H1 (cell line): ENCODE results near the gene DVL1. TPM values are rescaled to one million over a fixed set of nuclear protein-coding genes. Genes with fewer than 3 reads are reported as not detected.

Source experiments
- ATF3 ChIP-seq: IDR thresholded peaks from 2 replicates; pipeline ENCODE4 v1.6.1; 2011; ENCODE audit warnings: low read depth, mild to moderate bottlenecking, low read length; ENCODE audit not compliant: insufficient read depth
- CTCF ChIP-seq, 3 experiments: IDR thresholded peaks; 1 replicate in 2 of 3; 2 replicates in 1 of 3; pipeline versions ENCODE4 v1.5.1 to v1.6.1; 2011; ENCODE audit warnings: low read length in 3 of 3, mild to moderate bottlenecking in 3 of 3, inconsistent platforms in 2 of 3, low read depth in 1 of 3, moderate library complexity in 1 of 3; ENCODE audit not compliant: insufficient read depth in 1 of 3; ENCODE audit errors: control extremely low read depth in 1 of 3
- SIRT6 ChIP-seq: IDR thresholded peaks from one replicate; pipeline ENCODE4 v1.7.1; 2012; ENCODE audit warnings: low read length, inconsistent platforms
- polyA plus RNA-seq, 7 experiments: library from polyadenylated mRNA; depleted of rRNA in 3 of 7; stranded (reverse) in 5 of 7; unstranded in 2 of 7; fragments of >200 nt in 5 of 7; fragments of 200-250 nt in 2 of 7; gene quantifications; 1 replicate in 5 of 7; 2 replicates in 1 of 7; 4 replicates in 1 of 7; pipeline versions ENCODE4 v1.2.1 to v1.2.3, GENCODE V29; 2011 to 2013; ENCODE audit warnings: missing spikeins in 2 of 7, mixed read lengths in 2 of 7
- total RNA-seq: library from RNA; stranded (reverse); fragmentation: NEBNext Ultra II Directional; extraction: Animal tissue kit (Norgen Biotek cat#: 25700); gene quantifications from 2 replicates; pipeline ENCODE4 v1.2.1, GENCODE V29; 2021

DVL1 gene
- total and polyA plus RNA-seq, 2 of the 8 experiments (the other 6 are each of a cell fraction or from before 2014, with no cell fraction given), result 39.4 to 58.9 TPM

- TF ChIP-seq SIRT6, result no peak
- no peak for TF ChIP-seq CTCF (IDR thresholded peaks at IDR 0.05; ENCODE audit: control extremely low read depth in 1 of 3, insufficient read depth in 1 of 3, low read depth in 1 of 3, low read length in 3 of 3)
- TF ChIP-seq ATF3, result no peak
- TF ChIP-seq, all 59 proteins: peak for 0
Observed at GRCh38 chr1:1388078-1388472, 38.9 kb upstream of the DVL1 start (continued).
